ENCODE measurements around the gene AQP9.

DNA sequence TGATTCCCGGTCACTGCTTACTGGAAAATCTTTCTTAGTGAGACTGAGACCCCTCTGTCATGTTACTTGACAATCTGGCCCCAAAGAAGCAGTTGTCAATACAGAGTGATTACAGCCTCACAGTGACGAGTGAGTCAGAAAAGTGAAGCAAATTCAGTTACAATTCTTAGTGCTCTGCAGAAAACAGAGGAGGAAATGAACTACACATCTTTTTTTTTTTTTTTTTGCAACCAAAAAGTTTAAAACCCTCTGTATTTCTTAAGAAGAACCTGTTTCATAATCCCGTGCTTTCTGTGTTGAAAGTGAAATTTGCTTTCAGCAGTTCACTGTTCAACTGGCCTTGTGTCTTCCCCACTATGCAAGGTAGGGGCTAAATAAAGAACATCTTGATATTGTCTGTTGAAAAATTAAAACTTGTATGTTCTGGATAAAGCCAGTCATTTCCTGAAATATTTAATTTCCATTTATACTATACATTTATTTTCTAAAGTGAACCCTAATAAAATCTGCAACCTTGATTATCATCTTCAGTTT, 1.9 kb downstream of the AQP9 start:
- no peak for TF ChIP-seq POLR2A (IDR thresholded peaks at IDR 0.05)
- TF ChIP-seq, protein P1, sequence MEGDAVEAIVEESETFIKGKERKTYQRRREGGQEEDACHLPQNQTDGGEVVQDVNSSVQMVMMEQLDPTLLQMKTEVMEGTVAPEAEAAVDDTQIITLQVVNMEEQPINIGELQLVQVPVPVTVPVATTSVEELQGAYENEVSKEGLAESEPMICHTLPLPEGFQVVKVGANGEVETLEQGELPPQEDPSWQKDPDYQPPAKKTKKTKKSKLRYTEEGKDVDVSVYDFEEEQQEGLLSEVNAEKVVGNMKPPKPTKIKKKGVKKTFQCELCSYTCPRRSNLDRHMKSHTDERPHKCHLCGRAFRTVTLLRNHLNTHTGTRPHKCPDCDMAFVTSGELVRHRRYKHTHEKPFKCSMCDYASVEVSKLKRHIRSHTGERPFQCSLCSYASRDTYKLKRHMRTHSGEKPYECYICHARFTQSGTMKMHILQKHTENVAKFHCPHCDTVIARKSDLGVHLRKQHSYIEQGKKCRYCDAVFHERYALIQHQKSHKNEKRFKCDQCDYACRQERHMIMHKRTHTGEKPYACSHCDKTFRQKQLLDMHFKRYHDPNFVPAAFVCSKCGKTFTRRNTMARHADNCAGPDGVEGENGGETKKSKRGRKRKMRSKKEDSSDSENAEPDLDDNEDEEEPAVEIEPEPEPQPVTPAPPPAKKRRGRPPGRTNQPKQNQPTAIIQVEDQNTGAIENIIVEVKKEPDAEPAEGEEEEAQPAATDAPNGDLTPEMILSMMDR (IDR thresholded peaks at IDR 0.05), result no peak
- no peak for TF ChIP-seq EP300 (IDR thresholded peaks at IDR 0.05)

All from gastroesophageal sphincter (tissue), 3 donors.